B cell (primary cell): Measurements from ENCODE around the gene EEF1A2.

Source experiments
- EZH2 ChIP-seq: IDR thresholded peaks from 2 replicates; pipeline ENCODE4 v1.6.1; 2012; ENCODE audit warnings: borderline replicate concordance, low read depth, mild to moderate bottlenecking, moderate library complexity, low read length; ENCODE audit not compliant: insufficient read depth, poor library complexity, severe bottlenecking
- TF ChIP-seq, protein P1 (sequence below): fragments of 200-600 bp; IDR thresholded peaks from one replicate; pipeline ENCODE4 v1.8.0; 2022; ENCODE audit warnings: antibody characterized with exemption, mild to moderate bottlenecking

- no peak for TF ChIP-seq EZH2
- TF ChIP-seq, protein P1, sequence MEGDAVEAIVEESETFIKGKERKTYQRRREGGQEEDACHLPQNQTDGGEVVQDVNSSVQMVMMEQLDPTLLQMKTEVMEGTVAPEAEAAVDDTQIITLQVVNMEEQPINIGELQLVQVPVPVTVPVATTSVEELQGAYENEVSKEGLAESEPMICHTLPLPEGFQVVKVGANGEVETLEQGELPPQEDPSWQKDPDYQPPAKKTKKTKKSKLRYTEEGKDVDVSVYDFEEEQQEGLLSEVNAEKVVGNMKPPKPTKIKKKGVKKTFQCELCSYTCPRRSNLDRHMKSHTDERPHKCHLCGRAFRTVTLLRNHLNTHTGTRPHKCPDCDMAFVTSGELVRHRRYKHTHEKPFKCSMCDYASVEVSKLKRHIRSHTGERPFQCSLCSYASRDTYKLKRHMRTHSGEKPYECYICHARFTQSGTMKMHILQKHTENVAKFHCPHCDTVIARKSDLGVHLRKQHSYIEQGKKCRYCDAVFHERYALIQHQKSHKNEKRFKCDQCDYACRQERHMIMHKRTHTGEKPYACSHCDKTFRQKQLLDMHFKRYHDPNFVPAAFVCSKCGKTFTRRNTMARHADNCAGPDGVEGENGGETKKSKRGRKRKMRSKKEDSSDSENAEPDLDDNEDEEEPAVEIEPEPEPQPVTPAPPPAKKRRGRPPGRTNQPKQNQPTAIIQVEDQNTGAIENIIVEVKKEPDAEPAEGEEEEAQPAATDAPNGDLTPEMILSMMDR: no peak
Observed at GRCh38 chr20:63539441-63540370, 40.8 kb upstream of the EEF1A2 start.
